K562 (cell line): ENCODE measurements around the gene C6orf62. TPM values are rescaled to one million over a fixed set of nuclear protein-coding genes. Genes with fewer than 3 reads are reported as not detected.

Experiments used
- ARID4B ChIP-seq: sonication (generic); formaldehyde crosslinking; IDR thresholded peaks from 2 replicates; pipeline ENCODE4 v1.8.0; 2022; ENCODE audit warnings: mild to moderate bottlenecking, missing genetic modification reagents
- CBFA2T3 ChIP-seq: fragments of 450-650 bp; IDR thresholded peaks from 2 replicates; pipeline ENCODE4 v1.6.1; 2017
- CBX3 ChIP-seq, 2 experiments: IDR thresholded peaks; 1 replicate in 1 of 2; 2 replicates in 1 of 2; pipeline ENCODE4 v1.6.1; 2012; ENCODE audit warnings: inconsistent platforms in 2 of 2, low read length in 2 of 2, borderline replicate concordance in 1 of 2, control low read depth in 1 of 2
- CBX5 ChIP-seq: IDR thresholded peaks from 2 replicates; pipeline ENCODE4 v1.6.1; 2014; ENCODE audit warnings: low read depth, borderline replicate concordance
- CC2D1A ChIP-seq: fragments of 450-650 bp; IDR thresholded peaks from 2 replicates; pipeline ENCODE4 v1.6.1; 2017; ENCODE audit warnings: mild to moderate bottlenecking
- CGGBP1 ChIP-seq: fragments of 250-450 bp; sonication (Bioruptor Pico); IDR thresholded peaks from 2 replicates; pipeline ENCODE4 v1.9.0; 2021; ENCODE audit warnings: mild to moderate bottlenecking
- JUND ChIP-seq, 2 experiments: IDR thresholded peaks; 2 replicates in 1 of 2; 3 replicates in 1 of 2; pipeline ENCODE4 v1.6.1; 2011; ENCODE audit warnings: borderline replicate concordance in 2 of 2, low read depth in 2 of 2, low read length in 2 of 2, improper control_type of control experiment in 1 of 2, missing biosample characterization in 1 of 2, missing genetic modification characterization in 1 of 2, missing genetic modification reagents in 1 of 2
- KDM4B ChIP-seq, 2 experiments: fragments of 450-650 bp in 1 of 2; sonication (generic) in 1 of 2; IDR thresholded peaks; 2 replicates each; pipeline ENCODE4 v1.6.1; 2016 to 2017; ENCODE audit warnings: borderline replicate concordance in 2 of 2, antibody characterized with exemption in 1 of 2, low read depth in 1 of 2, mild to moderate bottlenecking in 1 of 2
- POU5F1 ChIP-seq: fragments of 150-350 bp; IDR thresholded peaks from 2 replicates; pipeline ENCODE4 v1.6.1; 2014; ENCODE audit warnings: borderline replicate concordance, low read length, low read depth, mild to moderate bottlenecking; ENCODE audit not compliant: partially characterized antibody
- PTTG1 ChIP-seq: fragments of 450-650 bp; IDR thresholded peaks from 2 replicates; pipeline ENCODE4 v1.6.1; 2016; ENCODE audit warnings: low read depth, mild to moderate bottlenecking, missing genetic modification characterization, missing compliant biosample characterization
- RFX7 ChIP-seq: fragments of 250-450 bp; sonication (Bioruptor Pico); IDR thresholded peaks from 2 replicates; pipeline ENCODE4 v1.5.1; 2021; ENCODE audit warnings: mild to moderate bottlenecking
- SMAD3 ChIP-seq: fragments of 450-650 bp; formaldehyde crosslinking; conservative IDR thresholded peaks from 2 replicates; pipeline ENCODE4 v1.4.0; 2020; ENCODE audit warnings: mild to moderate bottlenecking
- SNRNP70 ChIP-seq: fragments of 200-400 bp; formaldehyde crosslinking; optimal IDR thresholded peaks from 2 replicates; pipeline ENCODE3; 2017; ENCODE audit warnings: low read depth, low read length
- ZKSCAN8 ChIP-seq: fragments of 200-800 bp; sonication (Bioruptor generic); IDR thresholded peaks from 2 replicates; pipeline ENCODE4 v1.6.1; 2016; ENCODE audit warnings: missing genetic modification characterization, missing compliant biosample characterization
- ZNF253 ChIP-seq: fragments of 250-450 bp; sonication (Bioruptor Pico); conservative IDR thresholded peaks from 2 replicates; pipeline ENCODE4 v1.6.1; 2021; ENCODE audit warnings: mild to moderate bottlenecking
- polyA plus RNA-seq, 8 experiments: library from polyadenylated mRNA; depleted of rRNA in 4 of 8; stranded (reverse) in 5 of 8; unstranded in 3 of 8; fragments of >200 nt; fragmentation: Nextera tagmentation in 2 of 8; fragmentation: Illumina TruSeq in 1 of 8; extraction: Ambion mirVana in 2 of 8; extraction: Trizol in 1 of 8; gene quantifications; 2 replicates each; pipeline versions ENCODE4 v1.2.1 to v1.2.3, GENCODE V29; 2011 to 2014; ENCODE audit warnings: inconsistent platforms in 1 of 8, missing spikeins in 1 of 8
- total RNA-seq, 7 experiments: library from RNA; depleted of rRNA in 6 of 7; stranded (reverse); fragments of >200 nt in 6 of 7; fragmentation: Illumina TruSeq in 2 of 7; extraction: Trizol in 2 of 7; gene quantifications; 2 replicates each; pipeline versions ENCODE4 v1.2.1 to v1.2.3, GENCODE V29; 2011 to 2021; ENCODE audit warnings: low replicate concordance in 1 of 7
- TF ChIP-seq, protein P1 (sequence below): fragments of 450-650 bp; IDR thresholded peaks from 2 replicates; pipeline ENCODE4 v1.6.1; 2016; ENCODE audit warnings: antibody characterized with exemption
- TF ChIP-seq, protein P2 (sequence below): sonication (generic); formaldehyde crosslinking; IDR thresholded peaks from 2 replicates; pipeline ENCODE4 v1.8.1; 2023; ENCODE audit warnings: mild to moderate bottlenecking, missing genetic modification reagents

C6orf62 gene
- total and polyA plus RNA-seq, 9 of the 15 experiments (the other 6 are each of a cell fraction or from before 2014, with no cell fraction given) = 48.5 to 579 (median 111) TPM

- TF ChIP-seq KDM4B (IDR thresholded peaks at IDR 0.05; ENCODE audit: borderline replicate concordance in 2 of 2, low read depth in 1 of 2) (peak in 1 of 2 experiments; percentile 58; a peak in 2 of 4 replicates), CGGBP1 (CRISPR knock-in tag) (peak; percentile 71), RFX7 (CRISPR knock-in tag) (0 out of 2 replicates have a peak, but pooled peaks have one; percentile 1), SNRNP70 (no peak), CBX5 (no peak), PTTG1 (no peak), SMAD3 (CRISPR knock-in tag) (0 out of 2 replicates have a peak, but pooled peaks have one; percentile 71), CC2D1A (peak; percentile 90), ARID4B (no peak; the same call in 1 of the 2 replicates), JUND (IDR thresholded peaks at IDR 0.05; ENCODE audit: borderline replicate concordance, low read depth, low read length) (peak; percentile 95), JUND (tag; IDR thresholded peaks at IDR 0.05; ENCODE audit: borderline replicate concordance, low read depth, low read length) (no peak; the same call in 2 of the 3 replicates), ZNF253 (CRISPR knock-in tag) (no peak), CBX3 (IDR thresholded peaks at IDR 0.05; ENCODE audit: borderline replicate concordance in 1 of 2, low read length in 2 of 2) (peak in 1 of 2 experiments; percentile 52; a peak in 1 of 3 replicates), POU5F1 (no peak), ZKSCAN8 (CRISPR knock-in tag) (no peak), CBFA2T3 (peak; percentile 49)
- TF ChIP-seq, protein P1, sequence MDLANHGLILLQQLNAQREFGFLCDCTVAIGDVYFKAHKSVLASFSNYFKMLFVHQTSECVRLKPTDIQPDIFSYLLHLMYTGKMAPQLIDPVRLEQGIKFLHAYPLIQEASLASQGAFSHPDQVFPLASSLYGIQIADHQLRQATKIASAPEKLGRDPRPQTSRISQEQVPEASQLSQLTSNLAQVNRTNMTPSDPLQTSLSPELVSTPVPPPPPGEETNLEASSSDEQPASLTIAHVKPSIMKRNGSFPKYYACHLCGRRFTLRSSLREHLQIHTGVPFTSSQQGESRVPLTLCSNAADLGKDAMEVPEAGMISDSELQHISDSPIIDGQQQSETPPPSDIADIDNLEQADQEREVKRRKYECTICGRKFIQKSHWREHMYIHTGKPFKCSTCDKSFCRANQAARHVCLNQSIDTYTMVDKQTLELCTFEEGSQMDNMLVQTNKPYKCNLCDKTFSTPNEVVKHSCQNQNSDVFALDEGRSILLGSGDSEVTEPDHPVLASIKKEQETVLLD = peak; percentile 44; the same call in 1 of the 2 replicates
- TF ChIP-seq, protein P2, sequence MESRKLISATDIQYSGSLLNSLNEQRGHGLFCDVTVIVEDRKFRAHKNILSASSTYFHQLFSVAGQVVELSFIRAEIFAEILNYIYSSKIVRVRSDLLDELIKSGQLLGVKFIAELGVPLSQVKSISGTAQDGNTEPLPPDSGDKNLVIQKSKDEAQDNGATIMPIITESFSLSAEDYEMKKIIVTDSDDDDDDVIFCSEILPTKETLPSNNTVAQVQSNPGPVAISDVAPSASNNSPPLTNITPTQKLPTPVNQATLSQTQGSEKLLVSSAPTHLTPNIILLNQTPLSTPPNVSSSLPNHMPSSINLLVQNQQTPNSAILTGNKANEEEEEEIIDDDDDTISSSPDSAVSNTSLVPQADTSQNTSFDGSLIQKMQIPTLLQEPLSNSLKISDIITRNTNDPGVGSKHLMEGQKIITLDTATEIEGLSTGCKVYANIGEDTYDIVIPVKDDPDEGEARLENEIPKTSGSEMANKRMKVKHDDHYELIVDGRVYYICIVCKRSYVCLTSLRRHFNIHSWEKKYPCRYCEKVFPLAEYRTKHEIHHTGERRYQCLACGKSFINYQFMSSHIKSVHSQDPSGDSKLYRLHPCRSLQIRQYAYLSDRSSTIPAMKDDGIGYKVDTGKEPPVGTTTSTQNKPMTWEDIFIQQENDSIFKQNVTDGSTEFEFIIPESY = no peak
Measured at GRCh38 chr6:24720604-24721460, 1.9 kb upstream of the C6orf62 start (continued).
